Suprapubic skin (tissue), 4 donors: ENCODE data around the gene ADAMTS2. TPM values are rescaled to one million over a fixed set of nuclear protein-coding genes. Genes with fewer than 3 reads are reported as not detected.

Experiments used
- DNase-seq, 2 donors: peaks; one replicate each; pipeline ENCODE4 v3.0.0-alpha.2; 2019; ENCODE audit warnings: low spot score in 2 of 2
- H3K27ac ChIP-seq: fragments of 200-600 bp; sonication (generic); one replicate; pipeline ENCODE4 v1.5.1; 2019
- H3K27me3 ChIP-seq: fragments of 200-600 bp; sonication (generic); one replicate; pipeline ENCODE4 v1.5.1; 2019
- H3K36me3 ChIP-seq: fragments of 200-600 bp; sonication (generic); one replicate; pipeline ENCODE4 v1.5.1; 2019
- H3K4me1 ChIP-seq: fragments of 200-600 bp; sonication (generic); one replicate; pipeline ENCODE4 v1.5.1; 2019
- H3K4me3 ChIP-seq: fragments of 200-600 bp; sonication (generic); one replicate; pipeline ENCODE4 v1.5.1; 2019; ENCODE audit warnings: mild to moderate bottlenecking
- H3K9me3 ChIP-seq: fragments of 200-600 bp; sonication (generic); one replicate; pipeline ENCODE4 v1.5.1; 2019
- CTCF ChIP-seq, 2 donors: fragments of 200-600 bp in 1 of 2; fragments of 450-650 bp in 1 of 2; sonication (generic) in 1 of 2; IDR thresholded peaks; one replicate each; pipeline ENCODE4 v1.5.1; 2016 to 2019; ENCODE audit warnings: antibody characterized with exemption in 2 of 2, mild to moderate bottlenecking in 1 of 2, moderate library complexity in 1 of 2
- EP300 ChIP-seq: sonication (generic); formaldehyde crosslinking; IDR thresholded peaks from one replicate; pipeline ENCODE4 v1.6.1; 2017; ENCODE audit warnings: antibody characterized with exemption
- POLR2A ChIP-seq, 2 donors: fragments of 450-650 bp; IDR thresholded peaks; one replicate each; pipeline ENCODE4 v1.6.1; 2017; ENCODE audit warnings: antibody characterized with exemption in 2 of 2, mild to moderate bottlenecking in 2 of 2, moderate library complexity in 2 of 2
- POLR2AphosphoS5 ChIP-seq, 3 donors: sonication (generic); formaldehyde crosslinking; IDR thresholded peaks; one replicate each; pipeline ENCODE4 v1.6.1; 2017; ENCODE audit warnings: antibody characterized with exemption in 3 of 3
- WGBS: methylation state at CpG from one replicate; pipeline ENCODE4 v1.1.5; 2018; 5-methylcytosine and 5-hydroxymethylcytosine counted together
- total RNA-seq, 4 donors: library from RNA; depleted of rRNA; stranded (reverse); fragments of >200 nt; gene quantifications; one replicate each; pipeline ENCODE4 v1.1.0, GENCODE V29; 2016

ADAMTS2 gene
- total RNA-seq, 4 donors from 2014 or later, result 3.1 to 5.5 (median 4.3) TPM

- WGBS, result 44% methylated on average over 12 of the region's 31 CpGs
- no peak overlapping the region for H3K4me3 ChIP-seq
- H3K36me3 ChIP-seq, result no peaks in the 10 kb centered on the region
- TF ChIP-seq POLR2AphosphoS5 (IDR thresholded peaks at IDR 0.05), result peak in 1 of 3 donors; percentile 26
- no peak for TF ChIP-seq POLR2A (IDR thresholded peaks at IDR 0.05)
- no peaks in the 10 kb centered on the region for H3K9me3 ChIP-seq
- H3K27me3 ChIP-seq, result no peaks in the 10 kb centered on the region
- peak overlapping the region; percentile 67 for H3K27ac ChIP-seq
- peak; percentile 86 to 91 for DNase-seq
- H3K4me1 ChIP-seq, result peaks cover 25% of the 10 kb centered on the region
These were observed 31.3 kb downstream of the ADAMTS2 start for GRCh38 chr5:179313849-179314521.

GRCh38 chr5:179312557-179313235 is 32.6 kb downstream of the ADAMTS2 start:
- no peaks in the 10 kb centered on the region for H3K9me3 ChIP-seq
- H3K27me3 ChIP-seq, result no peaks in the 10 kb centered on the region
- H3K36me3 ChIP-seq, result no peaks in the 10 kb centered on the region
- 90% methylated on average over 17 of the region's 17 CpGs for WGBS
- peaks cover 20% of the 10 kb centered on the region for H3K4me1 ChIP-seq
- H3K27ac ChIP-seq, result no peak overlapping the region
- DNase-seq, result peak; percentile 11 to 38
- no peak for TF ChIP-seq EP300
- TF ChIP-seq POLR2A (IDR thresholded peaks at IDR 0.05), result no peak
- TF ChIP-seq CTCF (IDR thresholded peaks at IDR 0.05), result no peak
- no peak for TF ChIP-seq POLR2AphosphoS5 (IDR thresholded peaks at IDR 0.05)
- no peak overlapping the region for H3K4me3 ChIP-seq

GRCh38 chr5:179311581-179311980 is 33.7 kb downstream of the ADAMTS2 start:
- WGBS, result 95% methylated on average over 10 of the region's 10 CpGs
- H3K4me3 ChIP-seq, result no peak overlapping the region
- TF ChIP-seq EP300, result no peak
- no peak for TF ChIP-seq POLR2A (IDR thresholded peaks at IDR 0.05)
- no peak for TF ChIP-seq POLR2AphosphoS5 (IDR thresholded peaks at IDR 0.05)
- TF ChIP-seq CTCF (IDR thresholded peaks at IDR 0.05), result no peak
- no peaks in the 10 kb centered on the region for H3K36me3 ChIP-seq
- no peak overlapping the region for H3K27ac ChIP-seq
- H3K4me1 ChIP-seq, result peaks cover 20% of the 10 kb centered on the region
- H3K9me3 ChIP-seq, result no peaks in the 10 kb centered on the region
- peak in 1 of 2 donors; percentile 26 for DNase-seq
- no peaks in the 10 kb centered on the region for H3K27me3 ChIP-seq

GRCh38 chr5:179311091-179311470 is 34.2 kb downstream of the ADAMTS2 start:
- Histone ChIP-seq H3K36me3 (no peaks in the 10 kb centered on the region), H3K4me1 (peaks cover 20% of the 10 kb centered on the region), H3K9me3 (no peaks in the 10 kb centered on the region), H3K27me3 (no peaks in the 10 kb centered on the region), H3K27ac (no peak overlapping the region), H3K4me3 (no peak overlapping the region)
- peak; percentile 46 to 70 for DNase-seq
- WGBS, result 79% methylated on average over 8 of the region's 8 CpGs
- TF ChIP-seq CTCF (IDR thresholded peaks at IDR 0.05) (no peak), POLR2A (IDR thresholded peaks at IDR 0.05) (no peak)

- Histone ChIP-seq H3K4me3 (no peak overlapping the region), H3K4me1 (peaks cover 18% of the 10 kb centered on the region), H3K27ac (no peak overlapping the region), H3K27me3 (no peaks in the 10 kb centered on the region), H3K36me3 (no peaks in the 10 kb centered on the region), H3K9me3 (no peaks in the 10 kb centered on the region)
- peak; percentile 55 to 78 for DNase-seq
- 64% methylated on average over 4 of the region's 9 CpGs for WGBS
- TF ChIP-seq EP300, result no peak
- TF ChIP-seq POLR2A (IDR thresholded peaks at IDR 0.05), result no peak
- TF ChIP-seq POLR2AphosphoS5 (IDR thresholded peaks at IDR 0.05), result no peak
- no peak for TF ChIP-seq CTCF (IDR thresholded peaks at IDR 0.05)
These were observed 34.7 kb downstream of the ADAMTS2 start for GRCh38 chr5:179310439-179311090.
